Smooth muscle cell (in vitro differentiated cells): Measurements from ENCODE around the gene CLDN11. TPM values are rescaled to one million over a fixed set of nuclear protein-coding genes. Genes with fewer than 3 reads are reported as not detected.

Experiments used
- microRNA-seq: library from miRNA; unstranded; fragments of <30 nt; microRNA quantifications from one replicate; pipeline ENCODE4, GENCODE V29; 2016; ENCODE audit warnings: borderline number of aligned reads
- polyA plus RNA-seq: library from polyadenylated mRNA; unstranded; fragments of >200 nt; fragmentation: Nextera tagmentation; extraction: Ambion mirVana; gene quantifications from 2 replicates; pipeline ENCODE4 v1.2.1, GENCODE V29; 2016
- total RNA-seq: library from RNA; depleted of rRNA; stranded (reverse); fragments of >200 nt; gene quantifications from 2 replicates; pipeline ENCODE4 v1.2.3, GENCODE V29; 2014

The CLDN11 gene
- total and polyA plus RNA-seq, 2 experiments from 2014 or later, result 1.0 to 4.2 TPM

Small RNA genes within 50 kb of the gene (microRNA-seq; reads per million reads assigned to microRNA genes)
- gene MIR6828, result not detected

Other genes starting within 250 kb of the CLDN11 start
- 27.1 and 28.8 TPM in 2 replicates for gene PHC3, start 237.1 kb upstream of the CLDN11 start, total RNA-seq
- 33.1 and 41.3 TPM in 2 replicates for gene PHC3, start 237.1 kb upstream of the CLDN11 start, polyA plus RNA-seq
- gene PRKCI, start 196.4 kb upstream of the CLDN11 start, total RNA-seq, result 62.6 and 82.8 TPM in 2 replicates
- gene PRKCI, start 196.4 kb upstream of the CLDN11 start, polyA plus RNA-seq, result 20.0 and 32.3 TPM in 2 replicates
- gene SKIL, start 61.2 kb upstream of the CLDN11 start, total RNA-seq, result 167 and 207 TPM in 2 replicates
- 22.0 and 45.0 TPM in 2 replicates for gene SKIL, start 61.2 kb upstream of the CLDN11 start, polyA plus RNA-seq
- gene SLC7A14, start 167.2 kb downstream of the CLDN11 start, total RNA-seq, result not detected in 2 replicates
- gene SLC7A14, start 167.2 kb downstream of the CLDN11 start, polyA plus RNA-seq, result not detected in 2 replicates